ENCODE results near the gene GPX1.

DNA sequence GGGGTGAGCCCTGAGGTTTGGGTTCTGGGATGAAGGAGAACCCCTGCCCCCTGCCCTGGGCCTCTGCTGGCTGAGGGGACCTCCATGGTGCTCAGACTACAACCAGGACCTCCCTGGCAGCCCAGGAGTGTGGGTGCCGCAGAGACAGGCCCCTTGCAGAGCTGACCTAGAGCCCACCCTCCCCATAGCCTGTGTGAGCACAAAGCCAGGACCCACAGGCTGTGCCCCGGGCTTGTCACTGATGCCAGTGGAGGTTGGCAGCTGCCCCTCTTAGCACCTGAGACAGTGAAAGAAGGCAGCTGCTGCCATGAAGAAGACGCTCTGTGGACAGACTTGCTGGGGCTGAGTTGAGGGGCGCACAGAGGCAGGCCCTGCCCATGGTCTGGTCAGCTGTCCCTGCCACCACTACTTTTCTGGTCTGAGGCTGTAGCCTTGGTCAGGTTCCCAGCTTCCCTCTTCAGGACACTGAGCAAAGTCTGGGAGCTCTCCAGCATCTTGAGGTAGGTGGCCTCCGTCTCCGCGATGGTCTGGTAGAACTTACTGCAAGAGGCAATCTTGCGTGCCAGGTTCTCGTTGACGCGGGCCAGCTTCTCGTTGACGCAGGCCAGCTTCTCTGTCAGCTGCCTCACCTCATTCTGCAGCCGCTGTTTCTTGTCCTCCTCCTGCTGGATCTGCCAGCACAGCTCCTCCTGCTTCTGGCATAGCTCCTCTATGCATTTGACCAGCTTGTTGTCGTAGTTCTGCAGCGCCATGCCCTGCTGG is 41.3 kb downstream of the GPX1 start:
- TF ChIP-seq, protein P1, sequence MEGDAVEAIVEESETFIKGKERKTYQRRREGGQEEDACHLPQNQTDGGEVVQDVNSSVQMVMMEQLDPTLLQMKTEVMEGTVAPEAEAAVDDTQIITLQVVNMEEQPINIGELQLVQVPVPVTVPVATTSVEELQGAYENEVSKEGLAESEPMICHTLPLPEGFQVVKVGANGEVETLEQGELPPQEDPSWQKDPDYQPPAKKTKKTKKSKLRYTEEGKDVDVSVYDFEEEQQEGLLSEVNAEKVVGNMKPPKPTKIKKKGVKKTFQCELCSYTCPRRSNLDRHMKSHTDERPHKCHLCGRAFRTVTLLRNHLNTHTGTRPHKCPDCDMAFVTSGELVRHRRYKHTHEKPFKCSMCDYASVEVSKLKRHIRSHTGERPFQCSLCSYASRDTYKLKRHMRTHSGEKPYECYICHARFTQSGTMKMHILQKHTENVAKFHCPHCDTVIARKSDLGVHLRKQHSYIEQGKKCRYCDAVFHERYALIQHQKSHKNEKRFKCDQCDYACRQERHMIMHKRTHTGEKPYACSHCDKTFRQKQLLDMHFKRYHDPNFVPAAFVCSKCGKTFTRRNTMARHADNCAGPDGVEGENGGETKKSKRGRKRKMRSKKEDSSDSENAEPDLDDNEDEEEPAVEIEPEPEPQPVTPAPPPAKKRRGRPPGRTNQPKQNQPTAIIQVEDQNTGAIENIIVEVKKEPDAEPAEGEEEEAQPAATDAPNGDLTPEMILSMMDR (IDR thresholded peaks at IDR 0.05) = no peak
- TF ChIP-seq POLR2A (IDR thresholded peaks at IDR 0.05) = no peak

Data from tibial nerve (tissue), 3 donors.